GM21381 (cell line): ENCODE results near the gene ZRANB3.
"Not testable (repeated sequence)": the region's sequence is repeated elsewhere in the genome, so short reads cannot be mapped to it uniquely, and the experiment has no call there.

Experiments
- ATAC-seq: cut with Tn5 transposase; IDR thresholded peaks from one replicate; pipeline ENCODE4 v1.9.1; 2021; ENCODE audit warnings: mild to moderate bottlenecking, moderate library complexity; ENCODE audit not compliant: unreplicated experiment

Gene ZRANB3

GRCh38 chr2:135142323-135142722 lies 388.7 kb downstream of the ZRANB3 start:
- ATAC-seq, result no peak

DNA sequence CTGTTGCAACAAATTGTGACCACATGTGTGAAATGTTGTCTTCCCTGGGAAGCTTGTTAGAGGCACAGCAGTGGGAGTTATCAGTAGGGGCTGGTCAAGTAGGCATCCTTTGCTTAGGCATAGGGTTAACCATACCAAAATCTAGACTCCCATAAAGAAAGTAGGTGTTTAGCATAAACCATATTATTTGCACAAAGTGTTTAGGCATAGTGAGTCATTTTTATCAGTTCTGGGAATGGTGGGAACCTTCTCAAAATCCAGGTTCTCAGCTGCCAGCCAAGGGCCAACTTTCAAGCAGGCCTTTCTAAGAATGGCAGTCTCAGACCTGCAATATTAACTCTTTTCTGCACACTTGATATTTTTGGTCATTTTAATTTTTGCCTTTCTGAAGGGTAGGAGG lies 390.4 kb downstream of the ZRANB3 start:
- no peak for ATAC-seq

DNA sequence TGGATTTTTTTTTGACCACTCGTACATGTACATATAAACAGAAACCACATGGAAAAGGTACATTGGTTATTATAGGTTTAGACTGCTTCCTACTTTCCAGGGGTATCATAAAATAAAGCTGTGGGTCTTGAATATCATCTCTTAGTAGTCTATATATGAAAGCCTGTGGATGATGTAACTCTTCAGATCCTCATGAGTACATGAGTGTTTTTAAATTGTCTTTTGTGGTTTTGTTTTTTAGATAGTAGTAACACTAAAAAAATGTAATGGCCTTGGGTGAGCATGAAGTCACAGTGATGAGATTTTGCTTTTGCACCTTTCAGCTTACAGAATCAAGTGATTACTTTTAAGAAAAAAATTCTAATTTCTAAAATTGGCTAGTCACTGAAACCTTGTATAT lies 398.7 kb downstream of the ZRANB3 start:
- ATAC-seq, result no peak

DNA sequence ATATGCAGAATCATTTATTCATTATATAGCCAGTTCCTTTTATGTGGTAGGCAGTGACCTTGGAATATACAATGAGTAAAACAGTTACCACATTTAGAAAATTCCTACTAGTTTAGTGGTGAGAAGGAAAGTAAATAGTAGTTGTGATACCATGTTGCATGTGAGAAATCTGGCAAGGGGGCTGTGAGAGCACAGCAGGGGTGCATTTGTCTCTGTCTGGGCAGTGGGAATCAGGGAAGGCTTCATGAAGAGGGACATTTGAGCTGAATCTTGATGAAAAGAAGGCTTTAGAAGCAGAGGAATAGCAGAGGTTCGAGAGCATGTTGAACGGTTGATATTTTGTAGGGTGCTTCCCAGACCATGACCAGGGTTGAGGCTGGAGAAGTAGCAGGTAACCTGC lies 400.3 kb downstream of the ZRANB3 start:
- ATAC-seq, result no peak

- no peak for ATAC-seq
Observed at GRCh38 chr2:135125940-135126339, 405.1 kb downstream of the ZRANB3 start.

- ATAC-seq, result no peak
Observed at GRCh38 chr2:135124924-135125886, 405.8 kb downstream of the ZRANB3 start.

DNA sequence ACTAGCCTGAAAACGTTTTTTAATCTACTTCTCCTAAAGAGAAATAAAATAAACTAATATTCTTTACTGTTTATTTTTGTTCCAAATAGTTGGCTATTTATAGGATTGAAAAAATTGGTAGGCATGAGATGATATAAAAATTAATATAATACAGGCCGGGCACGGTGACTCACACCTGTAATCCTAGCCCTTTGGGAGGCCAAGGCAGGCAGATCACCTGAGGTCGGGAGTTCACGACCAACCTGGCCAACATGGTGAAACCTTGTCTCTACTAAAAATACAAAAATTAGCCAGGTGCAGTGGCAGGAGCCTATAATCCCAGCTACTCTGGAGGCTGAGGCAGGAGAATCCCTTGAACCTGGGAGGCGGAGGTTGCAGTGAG lies 409.4 kb downstream of the ZRANB3 start:
- not testable (repeated sequence) for ATAC-seq

GRCh38 chr2:135121016-135121657 lies 409.9 kb downstream of the ZRANB3 start:
- ATAC-seq, result no peak

DNA sequence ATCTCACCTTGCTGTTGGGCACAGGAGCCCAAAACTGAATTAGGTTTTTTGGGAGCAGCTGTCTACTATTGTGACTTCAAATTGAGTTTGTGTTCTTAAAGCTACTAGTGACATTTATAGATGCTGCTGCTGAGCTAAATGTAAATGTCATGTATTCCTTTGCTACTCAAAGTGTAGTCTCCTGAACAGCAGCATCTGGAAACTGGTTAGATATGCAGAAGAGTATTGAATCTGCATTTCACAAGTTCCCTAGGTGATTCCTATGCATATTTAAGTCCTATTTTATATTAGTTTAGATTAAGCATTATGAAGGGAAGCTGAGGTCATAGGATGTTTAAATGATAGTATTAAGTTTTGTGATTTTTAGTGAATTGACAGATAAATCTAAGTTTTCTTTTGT lies 411.4 kb downstream of the ZRANB3 start:
- no peak for ATAC-seq

DNA sequence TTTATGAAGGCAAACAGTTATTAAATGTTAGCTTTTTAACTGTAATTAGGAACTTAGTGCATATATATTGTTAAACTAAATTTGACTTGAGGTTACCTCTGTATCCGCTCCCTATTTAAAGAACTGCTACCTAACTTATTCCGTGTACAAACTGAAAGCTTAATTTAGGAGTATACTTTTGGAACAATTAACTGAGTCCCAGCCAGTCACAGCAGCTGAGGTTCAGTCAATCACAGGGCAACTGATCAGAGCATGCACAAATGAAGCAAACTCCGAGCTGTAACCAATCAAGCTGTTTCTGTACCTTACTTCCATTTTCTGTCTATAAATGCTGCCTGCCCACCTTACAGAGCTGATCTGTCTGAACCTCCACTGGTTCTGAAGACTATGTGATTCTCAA lies 417.7 kb downstream of the ZRANB3 start:
- no peak for ATAC-seq

DNA sequence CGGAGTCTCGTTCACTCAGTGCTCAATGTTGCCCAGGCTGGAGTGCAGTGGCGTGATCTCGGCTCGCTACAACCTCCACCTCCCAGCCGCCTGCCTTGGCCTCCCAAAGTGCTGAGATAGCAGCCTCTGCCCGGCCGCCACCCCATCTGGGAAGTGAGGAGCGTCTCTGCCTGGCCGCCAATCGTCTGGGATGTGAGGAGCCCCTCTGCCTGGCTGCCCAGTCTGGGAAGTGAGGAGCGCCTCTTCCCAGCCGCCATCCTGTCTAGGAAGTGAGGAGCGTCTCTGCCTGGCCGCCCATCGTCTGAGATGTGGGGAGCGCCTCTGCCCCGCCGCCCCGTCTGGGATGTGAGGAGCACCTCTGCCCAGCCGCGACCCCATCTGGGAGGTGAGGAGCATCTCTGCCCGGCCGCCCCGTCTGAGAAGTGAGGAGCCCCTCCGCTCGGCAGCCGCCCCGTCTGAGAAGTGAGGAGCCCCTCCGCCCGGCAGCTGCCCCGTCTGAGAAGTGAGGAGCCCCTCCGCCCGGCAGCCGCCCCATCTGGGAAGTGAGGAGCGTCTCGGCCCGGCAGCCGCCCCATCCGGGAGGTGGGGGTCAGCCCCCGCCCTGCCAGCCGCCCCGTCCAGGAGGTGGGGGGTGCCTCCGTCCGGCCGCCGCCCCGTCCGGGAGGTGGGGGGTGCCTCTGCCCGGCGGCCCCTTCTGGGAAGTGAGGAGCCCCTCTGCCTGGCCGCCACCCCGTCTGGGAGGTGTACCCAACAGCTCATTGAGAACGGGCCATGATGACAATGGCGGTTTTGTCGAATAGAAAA lies 425.3 kb downstream of the ZRANB3 start:
- ATAC-seq, result not testable (repeated sequence)

GRCh38 chr2:135103843-135104242 lies 427.2 kb downstream of the ZRANB3 start:
- ATAC-seq, result no peak

DNA sequence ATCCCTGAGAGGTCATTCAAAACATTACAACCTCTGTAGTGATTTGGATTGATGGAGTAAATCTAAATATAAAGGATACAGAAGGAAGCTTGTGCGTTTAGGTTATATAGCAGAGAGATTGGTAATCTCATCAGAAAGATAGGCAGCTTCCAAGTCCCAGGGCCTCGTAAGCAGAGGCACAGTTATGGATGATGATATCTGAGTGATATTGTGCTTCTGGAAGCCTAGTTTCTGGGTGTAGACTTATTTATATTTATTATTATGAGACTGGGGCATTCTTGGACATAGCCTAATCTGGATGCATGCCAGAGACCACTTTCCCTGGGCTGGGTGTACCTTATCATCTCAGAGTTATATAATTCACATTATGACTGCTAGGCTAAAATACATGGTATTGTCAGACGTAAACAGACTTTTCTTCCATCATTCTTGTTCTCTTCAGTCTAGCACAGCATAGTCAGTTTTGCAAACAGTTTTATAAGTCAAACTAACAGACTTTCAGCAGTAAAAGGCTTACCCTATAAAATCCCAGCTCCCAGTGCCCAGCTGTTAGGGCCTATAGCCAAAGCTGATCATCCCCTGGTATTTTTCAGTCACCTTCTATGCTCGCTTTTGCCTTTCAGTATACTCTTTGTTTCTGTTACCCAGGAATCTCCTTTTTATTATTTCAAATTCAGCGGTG lies 431.1 kb downstream of the ZRANB3 start:
- ATAC-seq, result no peak

DNA sequence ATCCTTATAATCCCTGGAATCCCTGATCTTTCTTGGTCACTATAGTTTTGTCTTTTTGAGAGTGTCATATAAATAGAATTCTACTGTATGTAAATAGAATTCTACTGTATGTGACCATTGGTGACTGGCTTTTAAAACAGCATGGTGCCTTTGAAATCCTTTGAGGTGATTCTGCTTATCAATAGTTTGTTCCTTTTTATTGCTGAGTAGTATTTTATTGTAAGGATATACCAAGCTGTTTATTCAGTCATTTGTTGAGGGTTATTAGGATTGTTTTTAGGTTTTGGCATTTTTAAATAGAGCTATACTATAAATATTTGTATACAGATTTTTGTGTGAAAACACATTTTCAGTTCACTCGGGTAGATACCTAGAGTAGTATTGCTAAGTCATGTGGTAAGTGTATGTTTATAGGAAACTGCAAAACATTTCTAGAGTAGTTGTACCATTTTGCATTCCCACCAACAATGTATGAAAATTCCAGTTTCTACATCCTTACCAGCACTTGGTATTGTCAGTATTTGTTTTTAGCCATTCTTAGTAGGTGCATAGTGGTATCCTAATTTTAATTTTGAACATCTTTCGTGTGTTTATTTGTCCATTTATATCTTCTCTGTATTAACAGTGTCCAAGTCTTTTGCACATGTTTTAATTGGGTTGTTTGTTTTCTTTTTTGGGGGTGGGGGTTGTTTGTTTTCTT lies 433.3 kb downstream of the ZRANB3 start:
- ATAC-seq, result no peak

GRCh38 chr2:135096665-135097446 lies 434.2 kb downstream of the ZRANB3 start:
- no peak for ATAC-seq

GRCh38 chr2:135095591-135095990 lies 435.4 kb downstream of the ZRANB3 start:
- no peak for ATAC-seq

GRCh38 chr2:135094508-135094907 lies 436.5 kb downstream of the ZRANB3 start:
- no peak for ATAC-seq

- ATAC-seq, result no peak
Observed at GRCh38 chr2:135093670-135094330, 437.2 kb downstream of the ZRANB3 start.

- no peak for ATAC-seq
Observed at GRCh38 chr2:135093193-135093592, 437.8 kb downstream of the ZRANB3 start.
